ENCODE data around the gene CHST9.
"Not testable (repeated sequence)": the region's sequence is repeated elsewhere in the genome, so short reads cannot be mapped to it uniquely, and the experiment has no call there.

Gene CHST9

GRCh38 chr18:26977781-26978180 lies 207.3 kb downstream of the CHST9 start:
- no peak for DNase-seq (ENCODE audit: extremely low spot score)
- ChIA-PET CTCF (no interaction called here), POLR2A (no interaction called here)
- TF ChIP-seq ZNF384 (IDR thresholded peaks at IDR 0.05): no peak
- TF ChIP-seq TARDBP (IDR thresholded peaks at IDR 0.05): no peak
- no peak for TF ChIP-seq FOXM1 (IDR thresholded peaks at IDR 0.05; ENCODE audit: borderline replicate concordance)
- no peak for TF ChIP-seq CTBP1 (IDR thresholded peaks at IDR 0.05; ENCODE audit: borderline replicate concordance)
- TF ChIP-seq BHLHE40 (IDR thresholded peaks at IDR 0.05; ENCODE audit: borderline replicate concordance): no peak
- TF ChIP-seq SUZ12 (IDR thresholded peaks at IDR 0.05): no peak
- no peak for TF ChIP-seq PKNOX1 (IDR thresholded peaks at IDR 0.05)
- TF ChIP-seq SP1 (IDR thresholded peaks at IDR 0.05): no peak
- no peak for TF ChIP-seq FOXA1 (IDR thresholded peaks at IDR 0.05)
- no peak for TF ChIP-seq LEF1 (IDR thresholded peaks at IDR 0.05; ENCODE audit: borderline replicate concordance)
- no peak for TF ChIP-seq L3MBTL2 (conservative IDR thresholded peaks at IDR 0.05)
- TF ChIP-seq HDGF (IDR thresholded peaks at IDR 0.05; ENCODE audit: borderline replicate concordance): no peak

- DNase-seq (ENCODE audit: extremely low spot score): no peak
- TF ChIP-seq HDGF (IDR thresholded peaks at IDR 0.05; ENCODE audit: borderline replicate concordance) (no peak), FOXM1 (IDR thresholded peaks at IDR 0.05; ENCODE audit: borderline replicate concordance) (no peak), SP1 (IDR thresholded peaks at IDR 0.05) (no peak), PKNOX1 (IDR thresholded peaks at IDR 0.05) (no peak), SUZ12 (IDR thresholded peaks at IDR 0.05) (no peak)
- CTCF ChIA-PET: interaction anchor here (0.7 kb wide), 1 partner anchor 592 kb away, joined by 5 read pairs; no protein-coding TSS in a partner anchor
- POLR2A ChIA-PET: no interaction called here
These were observed 208.9 kb downstream of the CHST9 start for GRCh38 chr18:26976206-26976605.

GRCh38 chr18:26972549-26972948 lies 212.6 kb downstream of the CHST9 start:
- POLR2A ChIA-PET; DNase-seq (ENCODE audit: extremely low spot score); CTCF ChIA-PET: not testable (repeated sequence)

- TF ChIP-seq FOXA1 (IDR thresholded peaks at IDR 0.05): no peak
- TF ChIP-seq SP1 (IDR thresholded peaks at IDR 0.05): no peak
- no peak for TF ChIP-seq ELF4 (IDR thresholded peaks at IDR 0.05)
- no peak for TF ChIP-seq FOXK2 (IDR thresholded peaks at IDR 0.05)
- TF ChIP-seq TARDBP (IDR thresholded peaks at IDR 0.05): no peak
- no peak for TF ChIP-seq FOXM1 (IDR thresholded peaks at IDR 0.05; ENCODE audit: borderline replicate concordance)
- no peak for TF ChIP-seq CTBP1 (IDR thresholded peaks at IDR 0.05; ENCODE audit: borderline replicate concordance)
- no peak for TF ChIP-seq PKNOX1 (IDR thresholded peaks at IDR 0.05)
- no peak for TF ChIP-seq HDGF (IDR thresholded peaks at IDR 0.05; ENCODE audit: borderline replicate concordance)
- no peak for TF ChIP-seq ZNF384 (IDR thresholded peaks at IDR 0.05)
- no peak for TF ChIP-seq SUZ12 (IDR thresholded peaks at IDR 0.05)
- no peak for TF ChIP-seq NFRKB (IDR thresholded peaks at IDR 0.05)
- no peak for TF ChIP-seq LEF1 (IDR thresholded peaks at IDR 0.05; ENCODE audit: borderline replicate concordance)
- TF ChIP-seq L3MBTL2 (conservative IDR thresholded peaks at IDR 0.05): no peak
- TF ChIP-seq BHLHE40 (IDR thresholded peaks at IDR 0.05; ENCODE audit: borderline replicate concordance): no peak
- TF ChIP-seq ARNT (IDR thresholded peaks at IDR 0.05): no peak
- ChIA-PET CTCF (interaction anchor here (0.7 kb wide), 1 partner anchor 285 kb away, joined by 11 read pairs; no protein-coding TSS in a partner anchor), POLR2A (no interaction called here)
- DNase-seq (ENCODE audit: extremely low spot score): no peak
These were observed 213.7 kb downstream of the CHST9 start for GRCh38 chr18:26971409-26971808.

GRCh38 chr18:26970637-26971036 lies 214.5 kb downstream of the CHST9 start:
- POLR2A ChIA-PET: no interaction called here

More at GRCh38 chr18:26970637-26971036, 214.5 kb downstream of the CHST9 start:
- no peak for DNase-seq (ENCODE audit: extremely low spot score)
- TF ChIP-seq LEF1 (IDR thresholded peaks at IDR 0.05; ENCODE audit: borderline replicate concordance) (no peak), HDGF (IDR thresholded peaks at IDR 0.05; ENCODE audit: borderline replicate concordance) (no peak), FOXM1 (IDR thresholded peaks at IDR 0.05; ENCODE audit: borderline replicate concordance) (no peak), ZNF384 (IDR thresholded peaks at IDR 0.05) (no peak), ELF4 (IDR thresholded peaks at IDR 0.05) (no peak), ARNT (IDR thresholded peaks at IDR 0.05) (no peak), NFRKB (IDR thresholded peaks at IDR 0.05) (no peak), L3MBTL2 (conservative IDR thresholded peaks at IDR 0.05) (no peak), SP1 (IDR thresholded peaks at IDR 0.05) (no peak), FOXK2 (IDR thresholded peaks at IDR 0.05) (no peak), BHLHE40 (IDR thresholded peaks at IDR 0.05; ENCODE audit: borderline replicate concordance) (no peak), PKNOX1 (IDR thresholded peaks at IDR 0.05) (no peak), SUZ12 (IDR thresholded peaks at IDR 0.05) (no peak), FOXA1 (IDR thresholded peaks at IDR 0.05) (no peak), TARDBP (IDR thresholded peaks at IDR 0.05) (no peak), CTBP1 (IDR thresholded peaks at IDR 0.05; ENCODE audit: borderline replicate concordance) (no peak)
- CTCF ChIA-PET: no interaction called here

All from HEK293T (cell line).